Measurements from ENCODE around the gene SLC17A8.
"Not testable (repeated sequence)": the region's sequence is repeated elsewhere in the genome, so short reads cannot be mapped to it uniquely, and the experiment has no call there.

Gene SLC17A8

GRCh38 chr12:100422646-100423045, 65.8 kb downstream of the SLC17A8 start:
- H3K27me3 ChIP-seq (ENCODE audit: control insufficient read depth in 1 of 2, insufficient read depth in 2 of 2, low read length in 2 of 2), result no peaks in the 10 kb centered on the region
- peaks cover 2 to 5% of the 10 kb centered on the region in 2 donors for H3K9me3 ChIP-seq (ENCODE audit: control insufficient read depth in 2 of 2, low read length in 2 of 2)
- no peak overlapping the region for H3K9ac ChIP-seq (ENCODE audit: low read length in 2 of 2)

DNA sequence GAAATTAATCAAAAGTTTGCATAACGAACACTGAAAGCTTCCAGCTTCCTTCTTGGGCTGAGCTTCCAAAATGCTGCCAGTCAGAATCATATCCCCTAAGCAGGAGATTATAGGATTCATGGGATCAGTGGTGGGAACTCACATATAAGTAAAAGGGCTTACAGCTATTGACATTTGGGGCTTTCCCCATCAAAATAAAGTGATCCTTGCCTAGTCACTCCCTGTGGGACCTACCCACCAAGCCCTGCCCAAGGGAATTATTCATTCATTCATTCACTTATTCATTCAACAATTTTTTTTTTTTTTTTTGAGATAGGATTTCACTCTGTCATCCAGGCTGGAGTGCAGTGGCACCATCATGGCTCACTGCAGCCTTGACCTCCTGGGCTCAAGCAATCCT, 69.3 kb downstream of the SLC17A8 start:
- H3K9ac ChIP-seq (ENCODE audit: low read length in 2 of 2), result no peak overlapping the region
- H3K9me3 ChIP-seq (ENCODE audit: control insufficient read depth in 2 of 2, low read length in 2 of 2), result peaks cover 2 to 5% of the 10 kb centered on the region in 2 donors
- no peaks in the 10 kb centered on the region for H3K27me3 ChIP-seq (ENCODE audit: control insufficient read depth in 1 of 2, insufficient read depth in 2 of 2, low read length in 2 of 2)
- H3K36me3 ChIP-seq (ENCODE audit: control insufficient read depth in 2 of 2, insufficient read depth in 2 of 2, low read length in 2 of 2), result no peaks in the 10 kb centered on the region
- no peak overlapping the region for H3K4me3 ChIP-seq (ENCODE audit: low read length in 2 of 2)
- H3K4me1 ChIP-seq (ENCODE audit: control insufficient read depth, insufficient read depth, low read length), result no peaks in the 10 kb centered on the region
- H3K27ac ChIP-seq (ENCODE audit: low read length), result no peak overlapping the region

More at GRCh38 chr12:100422646-100423045, 65.8 kb downstream of the SLC17A8 start:
- no peaks in the 10 kb centered on the region for H3K4me1 ChIP-seq (ENCODE audit: control insufficient read depth, insufficient read depth, low read length)
- H3K27ac ChIP-seq (ENCODE audit: low read length), result no peak overlapping the region
- H3K36me3 ChIP-seq (ENCODE audit: control insufficient read depth in 2 of 2, insufficient read depth in 2 of 2, low read length in 2 of 2), result no peaks in the 10 kb centered on the region
- no peak overlapping the region for H3K4me3 ChIP-seq (ENCODE audit: low read length in 2 of 2)

DNA sequence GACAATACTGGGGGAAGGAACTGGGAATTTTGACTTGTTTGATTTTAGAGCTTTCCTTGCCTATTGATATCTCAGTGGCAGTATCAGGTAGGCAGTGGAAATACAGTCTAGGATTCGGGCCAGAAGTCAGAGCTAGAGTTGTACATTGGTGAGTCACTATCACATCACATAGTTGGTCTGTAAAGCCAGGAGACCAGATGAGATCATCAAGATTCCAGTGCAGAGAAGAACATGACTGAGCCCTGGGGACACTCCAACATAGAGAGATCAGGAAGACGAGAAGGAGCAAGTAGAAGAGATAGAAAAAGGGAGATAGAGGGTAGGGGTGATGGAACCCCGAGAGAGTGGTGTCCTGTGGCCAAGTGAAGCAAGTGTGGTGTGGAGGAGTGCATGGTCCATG, 70.2 kb downstream of the SLC17A8 start:
- Histone ChIP-seq H3K9ac (ENCODE audit: low read length in 2 of 2) (no peak overlapping the region), H3K4me1 (ENCODE audit: control insufficient read depth, insufficient read depth, low read length) (no peaks in the 10 kb centered on the region), H3K9me3 (ENCODE audit: control insufficient read depth in 2 of 2, low read length in 2 of 2) (peaks cover 2 to 5% of the 10 kb centered on the region in 2 donors), H3K27ac (ENCODE audit: low read length) (no peak overlapping the region), H3K4me3 (ENCODE audit: low read length in 2 of 2) (no peak overlapping the region), H3K27me3 (ENCODE audit: control insufficient read depth in 1 of 2, insufficient read depth in 2 of 2, low read length in 2 of 2) (no peaks in the 10 kb centered on the region), H3K36me3 (ENCODE audit: control insufficient read depth in 2 of 2, insufficient read depth in 2 of 2, low read length in 2 of 2) (no peaks in the 10 kb centered on the region)

GRCh38 chr12:100430251-100430650, 73.4 kb downstream of the SLC17A8 start:
- H3K36me3 ChIP-seq (ENCODE audit: control insufficient read depth in 2 of 2, insufficient read depth in 2 of 2, low read length in 2 of 2), result not testable (repeated sequence)

GRCh38 chr12:100433701-100434100, 76.8 kb downstream of the SLC17A8 start:
- no peaks in the 10 kb centered on the region for H3K9me3 ChIP-seq (ENCODE audit: control insufficient read depth in 2 of 2, low read length in 2 of 2)
- H3K36me3 ChIP-seq (ENCODE audit: control insufficient read depth in 2 of 2, insufficient read depth in 2 of 2, low read length in 2 of 2), result no peaks in the 10 kb centered on the region
- no peak overlapping the region for H3K4me3 ChIP-seq (ENCODE audit: low read length in 2 of 2)
- H3K27me3 ChIP-seq (ENCODE audit: control insufficient read depth in 1 of 2, insufficient read depth in 2 of 2, low read length in 2 of 2), result no peaks in the 10 kb centered on the region
- no peak overlapping the region for H3K27ac ChIP-seq (ENCODE audit: low read length)
- H3K4me1 ChIP-seq (ENCODE audit: control insufficient read depth, insufficient read depth, low read length), result no peaks in the 10 kb centered on the region
- no peak overlapping the region for H3K9ac ChIP-seq (ENCODE audit: low read length in 2 of 2)

More at GRCh38 chr12:100430251-100430650, 73.4 kb downstream of the SLC17A8 start:
- H3K27me3 ChIP-seq (ENCODE audit: control insufficient read depth in 1 of 2, insufficient read depth in 2 of 2, low read length in 2 of 2); H3K4me1 ChIP-seq (ENCODE audit: control insufficient read depth, insufficient read depth, low read length); H3K9me3 ChIP-seq (ENCODE audit: control insufficient read depth in 2 of 2, low read length in 2 of 2); H3K9ac ChIP-seq (ENCODE audit: low read length in 2 of 2); H3K4me3 ChIP-seq (ENCODE audit: low read length in 2 of 2); H3K27ac ChIP-seq (ENCODE audit: low read length): not testable (repeated sequence)

- no peaks in the 10 kb centered on the region for H3K27me3 ChIP-seq (ENCODE audit: control insufficient read depth in 1 of 2, insufficient read depth in 2 of 2, low read length in 2 of 2)
- no peak overlapping the region for H3K27ac ChIP-seq (ENCODE audit: low read length)
- H3K9ac ChIP-seq (ENCODE audit: low read length in 2 of 2), result no peak overlapping the region
- H3K36me3 ChIP-seq (ENCODE audit: control insufficient read depth in 2 of 2, insufficient read depth in 2 of 2, low read length in 2 of 2), result no peaks in the 10 kb centered on the region
- no peaks in the 10 kb centered on the region for H3K9me3 ChIP-seq (ENCODE audit: control insufficient read depth in 2 of 2, low read length in 2 of 2)
- no peaks in the 10 kb centered on the region for H3K4me1 ChIP-seq (ENCODE audit: control insufficient read depth, insufficient read depth, low read length)
- no peak overlapping the region for H3K4me3 ChIP-seq (ENCODE audit: low read length in 2 of 2)
Observed at GRCh38 chr12:100434177-100434576, 77.3 kb downstream of the SLC17A8 start.

- Histone ChIP-seq H3K27me3 (ENCODE audit: control insufficient read depth in 1 of 2, insufficient read depth in 2 of 2, low read length in 2 of 2) (no peaks in the 10 kb centered on the region), H3K36me3 (ENCODE audit: control insufficient read depth in 2 of 2, insufficient read depth in 2 of 2, low read length in 2 of 2) (no peaks in the 10 kb centered on the region), H3K9ac (ENCODE audit: low read length in 2 of 2) (no peak overlapping the region), H3K9me3 (ENCODE audit: control insufficient read depth in 2 of 2, low read length in 2 of 2) (no peaks in the 10 kb centered on the region), H3K4me1 (ENCODE audit: control insufficient read depth, insufficient read depth, low read length) (no peaks in the 10 kb centered on the region), H3K4me3 (ENCODE audit: low read length in 2 of 2) (no peak overlapping the region), H3K27ac (ENCODE audit: low read length) (no peak overlapping the region)
Observed at GRCh38 chr12:100435957-100436356, 79.1 kb downstream of the SLC17A8 start.

GRCh38 chr12:100437038-100437841, 80.4 kb downstream of the SLC17A8 start:
- Histone ChIP-seq H3K4me1 (ENCODE audit: control insufficient read depth, insufficient read depth, low read length) (no peaks in the 10 kb centered on the region), H3K9me3 (ENCODE audit: control insufficient read depth in 2 of 2, low read length in 2 of 2) (no peaks in the 10 kb centered on the region), H3K27me3 (ENCODE audit: control insufficient read depth in 1 of 2, insufficient read depth in 2 of 2, low read length in 2 of 2) (no peaks in the 10 kb centered on the region), H3K27ac (ENCODE audit: low read length) (no peak overlapping the region), H3K36me3 (ENCODE audit: control insufficient read depth in 2 of 2, insufficient read depth in 2 of 2, low read length in 2 of 2) (no peaks in the 10 kb centered on the region), H3K9ac (ENCODE audit: low read length in 2 of 2) (no peak overlapping the region), H3K4me3 (ENCODE audit: low read length in 2 of 2) (no peak overlapping the region)

DNA sequence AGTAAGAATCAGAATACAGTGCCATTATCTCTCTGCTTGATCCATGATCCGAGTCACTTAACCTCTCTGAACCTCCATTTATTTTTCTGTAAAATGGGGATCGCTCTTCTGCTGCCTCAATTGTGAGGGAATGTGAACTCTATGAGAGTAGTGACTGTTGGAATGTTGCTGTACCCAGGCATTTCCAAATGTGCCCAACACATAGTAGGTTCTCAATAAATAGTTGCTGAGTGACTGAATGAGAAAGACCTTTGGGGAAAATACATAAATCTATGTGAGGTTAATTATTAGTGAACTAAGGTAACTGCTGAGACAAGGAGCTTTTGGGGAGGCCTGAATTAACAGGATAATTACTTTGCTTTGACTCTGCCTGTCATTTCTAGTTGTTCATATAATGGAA, 82.9 kb downstream of the SLC17A8 start:
- no peak overlapping the region for H3K27ac ChIP-seq (ENCODE audit: low read length)
- no peaks in the 10 kb centered on the region for H3K9me3 ChIP-seq (ENCODE audit: control insufficient read depth in 2 of 2, low read length in 2 of 2)
- H3K4me3 ChIP-seq (ENCODE audit: low read length in 2 of 2), result no peak overlapping the region
- H3K9ac ChIP-seq (ENCODE audit: low read length in 2 of 2), result no peak overlapping the region
- H3K36me3 ChIP-seq (ENCODE audit: control insufficient read depth in 2 of 2, insufficient read depth in 2 of 2, low read length in 2 of 2), result no peaks in the 10 kb centered on the region
- no peaks in the 10 kb centered on the region for H3K27me3 ChIP-seq (ENCODE audit: control insufficient read depth in 1 of 2, insufficient read depth in 2 of 2, low read length in 2 of 2)
- no peaks in the 10 kb centered on the region for H3K4me1 ChIP-seq (ENCODE audit: control insufficient read depth, insufficient read depth, low read length)

- H3K9me3 ChIP-seq (ENCODE audit: control insufficient read depth in 2 of 2, low read length in 2 of 2), result no peaks in the 10 kb centered on the region
- H3K27ac ChIP-seq (ENCODE audit: low read length), result no peak overlapping the region
- no peak overlapping the region for H3K9ac ChIP-seq (ENCODE audit: low read length in 2 of 2)
- no peak overlapping the region for H3K4me3 ChIP-seq (ENCODE audit: low read length in 2 of 2)
- H3K27me3 ChIP-seq (ENCODE audit: control insufficient read depth in 1 of 2, insufficient read depth in 2 of 2, low read length in 2 of 2), result no peaks in the 10 kb centered on the region
- H3K4me1 ChIP-seq (ENCODE audit: control insufficient read depth, insufficient read depth, low read length), result peaks cover 4% of the 10 kb centered on the region
- no peaks in the 10 kb centered on the region for H3K36me3 ChIP-seq (ENCODE audit: control insufficient read depth in 2 of 2, insufficient read depth in 2 of 2, low read length in 2 of 2)
Observed at GRCh38 chr12:100442403-100442802, 85.5 kb downstream of the SLC17A8 start.

DNA sequence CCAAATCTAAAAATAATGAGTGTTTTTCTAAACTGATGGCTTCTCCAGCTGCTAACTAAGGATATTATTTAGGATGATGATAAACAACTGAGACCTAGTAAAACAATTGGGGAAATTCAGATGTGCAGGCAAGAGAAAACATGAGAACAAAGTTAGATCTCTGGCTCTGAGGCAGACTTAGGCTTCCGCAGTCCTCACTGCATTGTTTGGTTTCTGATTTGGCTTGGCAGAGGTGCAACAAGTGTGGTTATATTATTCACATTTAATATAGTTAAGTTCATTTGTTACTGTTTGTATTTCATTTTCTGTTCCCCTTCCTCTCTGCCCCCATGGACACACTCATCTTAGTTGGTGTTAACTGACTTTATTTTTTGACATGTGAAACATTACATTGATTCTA, 86.6 kb downstream of the SLC17A8 start:
- Histone ChIP-seq H3K27ac (ENCODE audit: low read length) (no peak overlapping the region), H3K9ac (ENCODE audit: low read length in 2 of 2) (no peak overlapping the region), H3K4me3 (ENCODE audit: low read length in 2 of 2) (no peak overlapping the region), H3K9me3 (ENCODE audit: control insufficient read depth in 2 of 2, low read length in 2 of 2) (no peaks in the 10 kb centered on the region), H3K4me1 (ENCODE audit: control insufficient read depth, insufficient read depth, low read length) (peaks cover 7% of the 10 kb centered on the region), H3K36me3 (ENCODE audit: control insufficient read depth in 2 of 2, insufficient read depth in 2 of 2, low read length in 2 of 2) (no peaks in the 10 kb centered on the region), H3K27me3 (ENCODE audit: control insufficient read depth in 1 of 2, insufficient read depth in 2 of 2, low read length in 2 of 2) (no peaks in the 10 kb centered on the region)

All from stomach smooth muscle (tissue), 2 donors.